GM18907 (cell line): ENCODE measurements around the gene VPS26C.

ENCODE experiments used
- ATAC-seq: cut with Tn5 transposase; IDR thresholded peaks from one replicate; pipeline ENCODE4 v1.9.1; 2021; ENCODE audit warnings: mild to moderate bottlenecking, moderate library complexity; ENCODE audit not compliant: unreplicated experiment

Gene VPS26C

GRCh38 chr21:37266515-37267221 lies 466 bp downstream of the VPS26C start:
- peak; percentile 11 for ATAC-seq

GRCh38 chr21:37264808-37265207 lies 2.3 kb downstream of the VPS26C start:
- ATAC-seq = no peak

GRCh38 chr21:37263827-37264600 lies 3.1 kb downstream of the VPS26C start:
- ATAC-seq = no peak

GRCh38 chr21:37259426-37259825 lies 7.7 kb downstream of the VPS26C start:
- ATAC-seq = no peak

GRCh38 chr21:37257967-37258877 lies 8.9 kb downstream of the VPS26C start:
- peak; percentile 82 for ATAC-seq

GRCh38 chr21:37257511-37257966 lies 9.6 kb downstream of the VPS26C start:
- peak; percentile 38 for ATAC-seq

- no peak for ATAC-seq
These were observed 13.1 kb downstream of the VPS26C start for GRCh38 chr21:37253991-37254390.

- no peak for ATAC-seq
These were observed 15.9 kb downstream of the VPS26C start for GRCh38 chr21:37251294-37251634.

- ATAC-seq = no peak
These were observed 17.8 kb downstream of the VPS26C start for GRCh38 chr21:37249112-37249904.

- ATAC-seq = no peak
These were observed 18.8 kb downstream of the VPS26C start for GRCh38 chr21:37248298-37248697.

- no peak for ATAC-seq
These were observed 22.0 kb downstream of the VPS26C start for GRCh38 chr21:37245151-37245550.

- ATAC-seq = no peak
These were observed 22.5 kb downstream of the VPS26C start for GRCh38 chr21:37244501-37245095.

- ATAC-seq = no peak
These were observed 23.2 kb downstream of the VPS26C start for GRCh38 chr21:37243961-37244360.

- no peak for ATAC-seq
These were observed 25.7 kb downstream of the VPS26C start for GRCh38 chr21:37241426-37241825.

- ATAC-seq = no peak
These were observed 26.2 kb downstream of the VPS26C start for GRCh38 chr21:37240978-37241377.

GRCh38 chr21:37237764-37238163 lies 29.4 kb downstream of the VPS26C start:
- ATAC-seq = no peak

GRCh38 chr21:37237346-37237745 lies 29.8 kb downstream of the VPS26C start:
- no peak for ATAC-seq

- no peak for ATAC-seq
These were observed 33.5 kb downstream of the VPS26C start for GRCh38 chr21:37233551-37234146.

- peak; percentile 57 for ATAC-seq
These were observed 34.7 kb downstream of the VPS26C start for GRCh38 chr21:37232274-37233018.
